GM20431 (cell line): ENCODE results near the gene NOPCHAP1.
"Not testable (repeated sequence)": the region's sequence is repeated elsewhere in the genome, so short reads cannot be mapped to it uniquely, and the experiment has no call there.

Experiments
- in situ Hi-C: fragments of 300-500 bp; cut with MseI, MboI; formaldehyde crosslinking; loops from one replicate; pipeline ENCODE4 v1.15.0; 2020; ENCODE audit warnings: low sequenced_read_pairs; ENCODE audit not compliant: unreplicated experiment

Gene NOPCHAP1

GRCh38 chr12:104986022-104986941 lies at the start of gene NOPCHAP1:
Gene NOPCHAP1 (plus strand): TSS chr12:104986316. CDS start chr12:104986353, 37 bp downstream.
- in situ Hi-C loops = no loop called here

GRCh38 chr12:104938371-104938770 lies 47.7 kb upstream of the NOPCHAP1 start:
- in situ Hi-C loops = no loop called here

GRCh38 chr12:104939089-104939488 lies 47.0 kb upstream of the NOPCHAP1 start:
- in situ Hi-C loops = no loop called here

GRCh38 chr12:104941454-104941853 lies 44.7 kb upstream of the NOPCHAP1 start:
- in situ Hi-C loops = no loop called here

- in situ Hi-C loops = no loop called here
Observed at GRCh38 chr12:104942075-104942474, 44.0 kb upstream of the NOPCHAP1 start.

GRCh38 chr12:104943401-104943800 lies 42.7 kb upstream of the NOPCHAP1 start:
- in situ Hi-C loops = not testable (repeated sequence)

GRCh38 chr12:104944252-104944651 lies 41.9 kb upstream of the NOPCHAP1 start:
- in situ Hi-C loops = no loop called here

GRCh38 chr12:104948716-104949115 lies 37.4 kb upstream of the NOPCHAP1 start:
- in situ Hi-C loops = not testable (repeated sequence)

GRCh38 chr12:104951759-104952509 lies 34.2 kb upstream of the NOPCHAP1 start:
- in situ Hi-C loops = no loop called here

- in situ Hi-C loops = no loop called here
Observed at GRCh38 chr12:104952816-104953215, 33.3 kb upstream of the NOPCHAP1 start.

- in situ Hi-C loops = no loop called here
Observed at GRCh38 chr12:104953323-104953722, 32.8 kb upstream of the NOPCHAP1 start.

- in situ Hi-C loops = no loop called here
Observed at GRCh38 chr12:104955703-104956102, 30.4 kb upstream of the NOPCHAP1 start.

GRCh38 chr12:104956870-104957718 lies 29.0 kb upstream of the NOPCHAP1 start:
- in situ Hi-C loops = no loop called here

- in situ Hi-C loops = no loop called here
Observed at GRCh38 chr12:104957719-104958000, 28.5 kb upstream of the NOPCHAP1 start.

- in situ Hi-C loops = no loop called here
Observed at GRCh38 chr12:104958001-104958804, 27.9 kb upstream of the NOPCHAP1 start, which contains the start of gene SLC41A2. Gene SLC41A2 (minus strand): TSS chr12:104958290. CDS start chr12:104928527, 29,763 bp downstream.

GRCh38 chr12:104958805-104959334 lies 27.2 kb upstream of the NOPCHAP1 start:
- in situ Hi-C loops = no loop called here

GRCh38 chr12:104959335-104959841 lies 26.7 kb upstream of the NOPCHAP1 start:
- in situ Hi-C loops = no loop called here

GRCh38 chr12:104960464-104960863 lies 25.7 kb upstream of the NOPCHAP1 start:
- in situ Hi-C loops = no loop called here

GRCh38 chr12:104963757-104964156 lies 22.4 kb upstream of the NOPCHAP1 start:
- in situ Hi-C loops = no loop called here
